Right atrium auricular region (tissue), 2 donors: ENCODE data around the gene MYO9A. TPM values are rescaled to one million over a fixed set of nuclear protein-coding genes. Genes with fewer than 3 reads are reported as not detected.
A peak's percentile ranks its signal among the peaks of the same experiment; 100 is the strongest.

Experiments used
- DNase-seq: peaks from one replicate; pipeline ENCODE4 v3.0.0-alpha.2; 2019; ENCODE audit warnings: low spot score
- H3K27ac ChIP-seq, 2 donors: fragments of 200-600 bp; sonication (generic); 1 replicate in 1 of 2; 2 replicates in 1 of 2; pipeline ENCODE4 v1.5.1; 2016 to 2019
- H3K27me3 ChIP-seq, 2 donors: fragments of 200-600 bp; sonication (generic); one replicate each; pipeline versions ENCODE4 v1.5.1 to v1.6.0; 2017 to 2019
- H3K36me3 ChIP-seq: fragments of 200-600 bp; sonication (generic); one replicate; pipeline ENCODE4 v1.5.1; 2016
- H3K4me1 ChIP-seq, 2 donors: fragments of 200-600 bp; sonication (generic); one replicate each; pipeline versions ENCODE4 v1.5.1 to v1.6.0; 2017 to 2019
- H3K4me3 ChIP-seq, 2 donors: fragments of 200-600 bp; sonication (generic); 1 replicate in 1 of 2; 2 replicates in 1 of 2; pipeline ENCODE4 v1.5.1; 2017 to 2019; ENCODE audit warnings: mild to moderate bottlenecking in 1 of 2, moderate library complexity in 1 of 2
- H3K9me3 ChIP-seq, 2 donors: fragments of 200-600 bp; sonication (generic); one replicate each; pipeline ENCODE4 v1.5.1; 2019
- CTCF ChIP-seq, 2 donors: fragments of 200-600 bp; sonication (generic); IDR thresholded peaks; one replicate each; pipeline ENCODE4 v1.5.1; 2019; ENCODE audit warnings: antibody characterized with exemption in 2 of 2
- total RNA-seq, 2 donors: library from RNA; depleted of rRNA; stranded (reverse); fragments of >200 nt; gene quantifications; one replicate each; pipeline ENCODE4 v1.1.0, GENCODE V29; 2016

Gene MYO9A
- total RNA-seq = 10 to 100 TPM; 23.4 to 24.1 TPM

GRCh38 chr15:72118017-72118978, at the start of gene MYO9A, which contains the start of gene SENP8:
MYO9A (minus strand) TSS chr15:72118150; CDS start chr15:72046563, 71,587 bp downstream.
SENP8 (plus strand) TSS chr15:72118403; CDS start chr15:72139624, 21,221 bp downstream.
- peak; percentile 99 for DNase-seq
- Histone ChIP-seq H3K9me3 (no peaks in the 10 kb centered on the region), H3K36me3 (no peaks in the 10 kb centered on the region), H3K4me1 (peaks cover 0 to 17% of the 10 kb centered on the region in 2 donors), H3K27me3 (no peaks in the 10 kb centered on the region), H3K27ac (peak within 1 kb of the TSS; percentile 97 to 99), H3K4me3 (peak within 1 kb of the TSS; percentile 88 to 92)
- TF ChIP-seq CTCF (IDR thresholded peaks at IDR 0.05) = peak in 1 of 2 donors; percentile 42

GRCh38 chr15:72167445-72167844, 49.5 kb upstream of the MYO9A start:
- Histone ChIP-seq H3K4me3 (no peak overlapping the region), H3K27me3 (no peaks in the 10 kb centered on the region), H3K36me3 (no peaks in the 10 kb centered on the region), H3K27ac (no peak overlapping the region), H3K9me3 (no peaks in the 10 kb centered on the region), H3K4me1 (peaks cover 0 to 15% of the 10 kb centered on the region in 2 donors)
- DNase-seq = no peak
- TF ChIP-seq CTCF (IDR thresholded peaks at IDR 0.05) = no peak

GRCh38 chr15:72166716-72167417, 48.9 kb upstream of the MYO9A start:
- H3K36me3 ChIP-seq = no peaks in the 10 kb centered on the region
- no peak for DNase-seq
- no peak overlapping the region for H3K27ac ChIP-seq
- H3K4me3 ChIP-seq = no peak overlapping the region
- H3K9me3 ChIP-seq = no peaks in the 10 kb centered on the region
- TF ChIP-seq CTCF (IDR thresholded peaks at IDR 0.05) = no peak
- peaks cover 0 to 15% of the 10 kb centered on the region in 2 donors for H3K4me1 ChIP-seq
- no peaks in the 10 kb centered on the region for H3K27me3 ChIP-seq

- Histone ChIP-seq H3K4me1 (peaks cover 0 to 8% of the 10 kb centered on the region in 2 donors), H3K27me3 (no peaks in the 10 kb centered on the region), H3K9me3 (no peaks in the 10 kb centered on the region), H3K27ac (no peak overlapping the region), H3K36me3 (no peaks in the 10 kb centered on the region), H3K4me3 (no peak overlapping the region)
- no peak for TF ChIP-seq CTCF (IDR thresholded peaks at IDR 0.05)
- no peak for DNase-seq
Observed at GRCh38 chr15:72163719-72164118, 45.8 kb upstream of the MYO9A start.

- H3K36me3 ChIP-seq = no peaks in the 10 kb centered on the region
- H3K9me3 ChIP-seq = no peaks in the 10 kb centered on the region
- TF ChIP-seq CTCF (IDR thresholded peaks at IDR 0.05) = no peak
- H3K4me1 ChIP-seq = no peaks in the 10 kb centered on the region
- H3K4me3 ChIP-seq = no peak overlapping the region
- no peaks in the 10 kb centered on the region for H3K27me3 ChIP-seq
- no peak for DNase-seq
- no peak overlapping the region for H3K27ac ChIP-seq
Observed at GRCh38 chr15:72162569-72162968, 44.6 kb upstream of the MYO9A start.
